Uterus (tissue), 4 donors: ENCODE results near the gene CMBL. TPM values are rescaled to one million over a fixed set of nuclear protein-coding genes. Genes with fewer than 3 reads are reported as not detected.

ENCODE experiments used
- DNase-seq, 2 donors: peaks; one replicate each; pipeline ENCODE4 v3.0.0-alpha.2; 2019 to 2020
- H3K27ac ChIP-seq, 2 donors: fragments of 200-600 bp; sonication (generic); 1 replicate in 1 of 2; 2 replicates in 1 of 2; pipeline ENCODE4 v1.5.1; 2016 to 2018
- H3K27me3 ChIP-seq, 2 donors: fragments of 200-600 bp; sonication (generic); one replicate each; pipeline ENCODE4 v1.5.1; 2018 to 2019; ENCODE audit warnings: control low read depth in 1 of 2
- H3K36me3 ChIP-seq, 2 donors: fragments of 200-600 bp; sonication (generic); one replicate each; pipeline ENCODE4 v1.5.1; 2019; ENCODE audit warnings: control low read depth in 1 of 2
- H3K4me1 ChIP-seq, 2 donors: fragments of 200-600 bp; sonication (generic); one replicate each; pipeline ENCODE4 v1.5.1; 2018 to 2019; ENCODE audit warnings: control low read depth in 1 of 2
- H3K4me3 ChIP-seq, 2 donors: fragments of 200-600 bp; sonication (generic); 1 replicate in 1 of 2; 2 replicates in 1 of 2; pipeline ENCODE4 v1.5.1; 2018 to 2019; ENCODE audit warnings: mild to moderate bottlenecking in 1 of 2
- H3K9me3 ChIP-seq, 2 donors: fragments of 200-600 bp; sonication (generic); one replicate each; pipeline ENCODE4 v1.5.1; 2019; ENCODE audit warnings: control low read depth in 1 of 2
- CTCF ChIP-seq, 4 experiments: fragments of 200-600 bp in 2 of 4; fragments of 450-650 bp in 2 of 4; sonication (generic) in 2 of 4; IDR thresholded peaks; one replicate each; pipeline ENCODE4 v1.5.1; 2016 to 2019; ENCODE audit warnings: antibody characterized with exemption in 4 of 4, mild to moderate bottlenecking in 2 of 4, moderate library complexity in 1 of 4
- POLR2A ChIP-seq, 2 donors: fragments of 450-650 bp; IDR thresholded peaks; one replicate each; pipeline ENCODE4 v1.6.1; 2016; ENCODE audit warnings: antibody characterized with exemption in 2 of 2, mild to moderate bottlenecking in 1 of 2, moderate library complexity in 1 of 2
- intact Hi-C: fragments of 100-400 bp; cut with DNase I; formaldehyde crosslinking; loops from one replicate; pipeline ENCODE4 v1.15.1; 2023; ENCODE audit warnings: low total_unique reads
- total RNA-seq, 4 donors: library from RNA; depleted of rRNA in 3 of 4; stranded (reverse); fragments of >200 nt in 3 of 4; gene quantifications; one replicate each; pipeline versions ENCODE4 v1.1.0 to v1.2.4, GENCODE V29; 2014 to 2023
- donor health status: DM: yes; HTN: yes; CAD: no.

CMBL gene
- total RNA-seq, 4 donors from 2014 or later, result 1.5 to 20.3 (median 9.1) TPM

GRCh38 chr5:10266137-10266536 is 41.6 kb downstream of the CMBL start:
- no peaks in the 10 kb centered on the region for H3K9me3 ChIP-seq
- no peaks in the 10 kb centered on the region for H3K36me3 ChIP-seq
- DNase-seq, result no peak
- intact Hi-C loops, result no loop called here
- no peaks in the 10 kb centered on the region for H3K27me3 ChIP-seq
- TF ChIP-seq CTCF (IDR thresholded peaks at IDR 0.05) (no peak), POLR2A (IDR thresholded peaks at IDR 0.05) (no peak)
- H3K4me1 ChIP-seq, result no peaks in the 10 kb centered on the region
- H3K4me3 ChIP-seq, result no peak overlapping the region
- H3K27ac ChIP-seq, result no peak overlapping the region

GRCh38 chr5:10265245-10266109 is 42.2 kb downstream of the CMBL start:
- Histone ChIP-seq H3K9me3 (no peaks in the 10 kb centered on the region), H3K27me3 (no peaks in the 10 kb centered on the region), H3K36me3 (no peaks in the 10 kb centered on the region), H3K4me1 (no peaks in the 10 kb centered on the region), H3K4me3 (no peak overlapping the region), H3K27ac (no peak overlapping the region)
- TF ChIP-seq POLR2A (IDR thresholded peaks at IDR 0.05), result no peak
- no peak for TF ChIP-seq CTCF (IDR thresholded peaks at IDR 0.05)
- DNase-seq, result no peak
- intact Hi-C loops, result no loop called here

GRCh38 chr5:10264604-10265003 is 43.1 kb downstream of the CMBL start:
- Histone ChIP-seq H3K4me3 (no peak overlapping the region), H3K36me3 (no peaks in the 10 kb centered on the region), H3K4me1 (no peaks in the 10 kb centered on the region), H3K27me3 (no peaks in the 10 kb centered on the region), H3K27ac (no peak overlapping the region), H3K9me3 (no peaks in the 10 kb centered on the region)
- DNase-seq, result no peak
- intact Hi-C loops, result no loop called here
- no peak for TF ChIP-seq POLR2A (IDR thresholded peaks at IDR 0.05)
- TF ChIP-seq CTCF (IDR thresholded peaks at IDR 0.05), result no peak

GRCh38 chr5:10262995-10263394 is 44.7 kb downstream of the CMBL start:
- no peaks in the 10 kb centered on the region for H3K4me1 ChIP-seq
- no peaks in the 10 kb centered on the region for H3K9me3 ChIP-seq
- no peaks in the 10 kb centered on the region for H3K36me3 ChIP-seq
- H3K27ac ChIP-seq, result no peak overlapping the region
- no peak for DNase-seq
- intact Hi-C loops, result no loop called here
- TF ChIP-seq POLR2A (IDR thresholded peaks at IDR 0.05) (no peak), CTCF (IDR thresholded peaks at IDR 0.05) (no peak)
- H3K27me3 ChIP-seq, result no peaks in the 10 kb centered on the region
- H3K4me3 ChIP-seq, result no peak overlapping the region

GRCh38 chr5:10262121-10262774 is 45.5 kb downstream of the CMBL start:
- intact Hi-C loops, result no loop called here
- no peaks in the 10 kb centered on the region for H3K27me3 ChIP-seq
- no peak for TF ChIP-seq POLR2A (IDR thresholded peaks at IDR 0.05)
- TF ChIP-seq CTCF (IDR thresholded peaks at IDR 0.05), result no peak
- no peak for DNase-seq
- H3K4me3 ChIP-seq, result no peak overlapping the region
- H3K4me1 ChIP-seq, result no peaks in the 10 kb centered on the region
- no peak overlapping the region for H3K27ac ChIP-seq
- H3K9me3 ChIP-seq, result no peaks in the 10 kb centered on the region
- no peaks in the 10 kb centered on the region for H3K36me3 ChIP-seq
